NCI-H1092 (cell line): ENCODE results near the gene GNG14.
A peak's percentile ranks its signal among the peaks of the same experiment; 100 is the strongest.
"Not testable (repeated sequence)": the region's sequence is repeated elsewhere in the genome, so short reads cannot be mapped to it uniquely, and the experiment has no call there.

Source experiments
- DNase-seq: peaks from one replicate; lab custom pipeline; 2025; lab: John Stamatoyannopoulos, UW

Gene GNG14

DNA sequence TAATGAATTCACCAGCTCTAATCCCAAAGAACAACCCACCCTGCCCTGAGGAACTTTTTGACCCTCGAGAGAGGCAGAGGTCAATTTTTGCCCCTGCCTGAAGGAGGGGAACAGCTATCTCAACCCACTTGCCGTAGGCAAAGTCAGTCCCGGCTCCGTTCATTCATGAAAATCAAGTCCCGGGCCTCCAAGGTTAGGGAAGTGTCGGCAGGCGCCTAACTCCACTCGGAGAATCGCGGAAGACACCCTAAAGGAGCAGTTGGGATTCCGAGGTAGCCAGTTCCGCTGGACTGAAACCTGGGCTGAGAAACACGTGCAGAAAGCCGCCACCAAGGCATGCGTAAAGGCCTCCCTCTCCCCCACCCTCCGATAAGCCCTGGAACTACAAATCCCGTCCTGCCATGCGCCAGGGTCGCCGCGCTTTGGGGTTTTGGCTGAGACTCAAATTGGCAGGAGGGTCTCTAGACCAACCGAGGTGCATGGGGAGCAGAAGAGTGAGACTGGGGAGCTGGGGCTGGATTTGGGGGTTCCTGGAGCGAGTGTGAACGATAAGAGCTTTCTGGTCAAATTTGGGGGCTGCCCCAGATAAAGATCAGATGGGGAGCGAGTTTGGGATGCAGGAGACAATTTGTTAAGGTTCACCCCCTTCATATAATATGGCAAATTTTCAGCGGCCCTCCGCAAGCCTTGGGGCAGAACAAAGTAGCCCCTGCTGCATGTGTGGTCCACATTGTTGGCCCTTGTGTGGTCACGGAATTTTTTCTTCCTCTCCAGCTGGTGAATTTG, 36.0 kb downstream of the GNG14 start, which contains the start of gene TNPO2:
TSS of gene TNPO2 (minus strand) at position 292 of the 786 bp plus-strand sequence. CDS start 2,955 bp downstream, outside the sequence.
- peak; percentile 60 for DNase-seq

DNA sequence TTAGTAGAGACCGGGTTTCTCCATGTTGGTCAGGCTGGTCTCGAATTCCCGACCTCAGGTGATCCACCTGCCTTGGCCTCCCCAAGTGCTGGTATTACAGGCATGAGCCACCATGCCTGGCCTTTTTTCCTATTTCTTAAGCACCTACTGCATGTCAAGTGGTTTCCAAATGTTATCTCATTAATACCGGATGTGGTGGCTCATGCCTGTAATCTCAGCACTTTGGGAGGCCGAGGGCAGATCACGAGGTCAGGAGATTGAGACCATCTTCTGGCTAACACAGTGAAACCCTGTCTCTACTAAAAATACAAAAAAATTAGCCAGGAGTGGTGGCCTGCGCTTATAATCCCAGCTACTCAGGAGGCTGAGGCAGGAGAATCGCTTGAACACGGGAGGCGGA, 37.8 kb downstream of the GNG14 start:
- not testable (repeated sequence) for DNase-seq

DNA sequence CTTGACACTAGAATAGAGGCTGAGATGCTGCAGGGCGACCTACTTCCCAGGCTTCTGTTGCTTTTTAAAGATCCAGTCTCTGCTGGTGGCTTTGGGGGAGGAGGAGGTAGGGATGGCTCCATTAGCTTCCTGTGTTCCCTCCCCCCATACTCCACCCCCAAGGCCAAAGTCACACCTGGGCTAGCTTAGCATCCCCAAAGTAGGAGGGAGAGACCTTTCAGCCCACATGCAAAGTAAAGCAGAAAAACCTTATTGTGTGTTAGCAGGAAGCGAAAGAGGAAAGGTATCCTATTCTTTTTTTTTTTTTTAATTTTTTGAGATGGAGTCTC, 39.2 kb downstream of the GNG14 start:
- no peak for DNase-seq

DNA sequence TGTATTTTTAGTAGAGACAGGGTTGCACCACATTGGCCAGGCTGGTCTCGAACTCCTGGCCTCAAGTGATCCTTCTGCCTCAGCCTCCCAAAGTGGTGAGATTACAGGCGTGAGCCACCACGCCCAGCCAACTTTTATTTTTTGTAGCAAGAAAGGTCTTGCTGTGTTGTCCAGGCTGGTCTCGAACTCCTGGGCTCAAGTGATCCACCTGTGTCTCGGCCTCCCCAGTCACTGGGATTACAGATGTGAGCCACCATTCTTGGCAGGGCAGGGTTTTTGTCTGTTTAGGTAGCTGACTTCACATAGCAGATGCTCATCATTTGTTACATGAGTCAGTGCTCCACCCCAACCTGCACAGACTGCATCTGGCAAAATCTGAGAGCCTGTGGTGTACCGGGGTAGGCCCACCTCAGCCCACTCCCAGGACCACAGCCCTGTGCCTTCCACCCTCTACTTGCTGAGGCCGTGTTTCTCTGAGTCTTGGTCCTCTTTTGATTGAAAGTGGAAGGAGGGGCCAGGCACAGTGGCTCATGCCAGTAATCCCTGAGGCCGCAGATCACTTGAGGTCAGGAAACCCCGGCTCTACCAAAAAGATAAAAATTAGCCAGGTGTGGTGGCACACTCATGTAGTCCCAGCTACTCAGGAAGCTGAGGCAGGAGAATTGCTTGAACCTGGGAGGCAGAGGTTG, 40.1 kb downstream of the GNG14 start:
- DNase-seq, result no peak

DNA sequence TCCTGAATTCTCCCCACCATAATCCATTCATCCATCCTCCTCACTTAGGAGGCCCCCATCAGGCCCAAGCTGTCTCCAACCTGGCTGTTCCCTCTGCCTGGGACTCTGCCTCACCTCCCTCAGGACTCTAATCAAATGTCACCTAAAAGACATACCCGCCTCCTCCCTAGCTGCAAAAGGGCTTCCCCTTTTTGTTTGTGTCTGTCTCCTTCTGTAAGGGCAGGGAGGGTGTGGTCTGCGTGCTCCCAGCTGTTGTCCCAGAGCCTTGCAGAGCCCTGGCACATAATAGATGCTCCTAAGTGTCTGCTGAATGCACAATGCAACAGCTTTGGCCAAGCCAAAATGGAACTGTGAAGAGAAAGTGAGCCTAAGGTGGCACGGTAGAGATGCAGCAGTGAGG, 42.3 kb downstream of the GNG14 start:
- DNase-seq, result no peak

DNA sequence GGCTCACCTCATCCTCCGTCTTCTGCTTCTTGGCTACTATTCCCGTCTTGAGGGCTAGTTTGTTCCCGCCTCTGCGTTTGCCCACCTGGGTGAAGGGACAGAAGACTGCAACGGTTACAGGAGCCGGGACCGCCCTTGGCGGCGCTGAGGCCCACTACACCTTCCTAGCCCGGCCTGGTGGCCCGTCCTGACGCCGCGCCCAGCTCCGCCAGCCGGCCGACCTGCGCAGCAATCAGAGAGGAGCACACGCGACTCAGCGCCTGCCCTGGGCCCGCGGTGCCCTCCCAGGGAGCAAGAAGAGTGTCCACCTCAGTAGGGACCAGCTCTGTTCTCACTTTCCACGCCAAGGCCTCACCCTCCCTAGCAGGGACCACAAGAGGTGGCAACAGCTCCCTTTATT, 43.5 kb downstream of the GNG14 start:
- no peak for DNase-seq

DNA sequence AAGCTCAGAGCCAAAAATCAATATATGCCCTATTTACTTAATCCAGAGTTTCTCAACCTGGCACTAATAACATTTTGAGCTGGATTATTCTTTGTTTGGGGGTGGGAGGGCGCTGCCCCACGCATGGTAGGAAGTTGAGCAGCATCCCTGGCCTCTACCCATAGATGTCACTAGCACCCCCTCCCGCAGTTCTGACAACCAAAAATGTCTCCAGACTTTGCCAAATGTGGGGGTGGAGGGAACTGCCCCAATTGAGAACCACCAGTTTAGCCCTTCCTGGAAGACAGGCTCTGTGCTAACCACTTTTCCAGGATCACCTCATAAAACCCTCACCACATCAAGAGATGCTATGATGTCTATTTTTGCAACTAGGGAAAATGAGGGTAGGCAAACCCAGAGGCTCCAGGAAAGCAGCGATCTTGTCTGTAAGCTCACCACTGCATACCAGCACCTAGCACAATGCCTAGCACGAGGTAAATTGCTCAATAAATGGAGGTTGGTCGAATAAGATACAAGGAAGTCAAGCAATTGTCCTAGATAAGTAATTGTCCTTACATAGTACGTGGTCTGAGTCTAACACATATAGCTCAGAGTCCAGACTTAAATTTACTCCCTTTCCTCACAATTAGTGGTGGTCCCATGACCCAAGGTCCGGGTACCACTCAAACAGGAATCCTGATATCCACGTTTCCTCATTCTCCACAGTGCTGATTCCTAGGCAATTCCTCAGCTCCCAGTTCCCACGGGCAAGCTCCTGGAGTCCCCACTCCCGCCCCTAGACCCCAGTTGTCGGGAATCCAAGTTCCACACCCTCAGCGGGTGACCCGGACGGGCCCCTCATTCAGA, 45.8 kb downstream of the GNG14 start:
- DNase-seq, result no peak

DNA sequence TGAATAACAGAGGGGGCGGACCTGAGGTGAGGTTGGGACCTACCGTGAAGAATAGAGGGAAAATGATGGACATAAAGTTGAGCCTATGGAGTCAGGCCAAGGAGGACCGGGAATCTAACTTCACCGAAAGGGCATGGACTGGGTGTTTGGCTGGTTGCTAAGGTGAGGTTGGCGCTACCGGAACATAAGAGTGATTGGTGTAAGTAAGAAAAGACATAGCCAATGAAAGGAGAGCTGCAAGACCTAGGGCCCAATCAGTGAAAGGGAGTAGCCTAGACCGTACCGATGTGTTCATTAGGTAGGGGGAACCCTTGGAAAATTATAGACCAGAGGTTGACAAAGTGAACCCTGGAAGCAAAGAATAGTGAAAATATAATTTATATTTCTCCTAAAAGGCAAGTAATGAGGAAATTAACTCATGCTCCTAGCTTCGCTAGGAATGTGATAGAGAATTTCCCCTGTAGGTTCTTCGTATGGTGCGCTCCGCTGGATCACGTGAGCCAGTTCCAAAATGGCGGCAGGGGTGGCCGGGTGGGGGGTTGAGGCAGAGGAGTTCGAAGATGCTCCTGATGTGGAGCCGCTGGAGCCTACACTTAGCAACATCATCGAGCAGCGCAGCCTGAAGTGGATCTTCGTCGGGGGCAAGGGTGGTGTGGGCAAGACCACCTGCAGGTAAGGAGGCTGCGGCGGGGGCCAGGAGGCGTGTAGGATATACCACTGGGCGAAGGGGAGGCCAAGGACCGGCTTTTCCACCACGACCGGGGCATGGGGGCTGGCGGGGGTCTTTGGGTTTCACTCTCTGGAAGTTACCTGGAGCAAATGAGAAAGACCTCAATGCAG, 49.4 kb downstream of the GNG14 start, which contains the start of gene GET3:
TSS of gene GET3 (plus strand) at position 503 of the 840 bp plus-strand sequence. CDS start at position 512, 9 bp downstream.
- peak; percentile 99 for DNase-seq

DNA sequence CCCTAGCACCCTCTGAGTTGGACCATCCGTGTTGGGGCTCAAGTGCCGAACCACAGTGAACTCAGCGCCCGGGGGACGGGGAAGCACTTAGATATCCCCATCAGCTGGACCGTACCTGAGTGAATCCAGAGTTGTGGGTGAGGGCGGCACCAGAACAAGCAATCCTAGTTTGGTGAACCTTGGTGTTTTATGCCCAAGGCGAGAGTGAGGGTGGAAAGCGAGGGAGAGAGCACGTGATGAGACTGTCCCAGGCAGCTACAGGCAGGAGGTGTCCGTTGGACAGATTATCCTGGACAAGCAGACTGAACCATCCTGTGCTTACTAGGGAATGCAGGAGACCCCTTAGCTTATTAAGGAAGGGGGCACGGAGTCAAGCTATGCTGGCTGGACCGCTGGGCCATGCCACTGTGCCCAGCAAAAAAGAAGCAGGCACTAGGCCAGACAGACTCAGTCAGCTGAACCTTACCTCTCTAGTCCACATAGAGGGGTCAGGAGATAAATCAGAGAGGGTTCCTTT, 50.1 kb downstream of the GNG14 start:
- DNase-seq, result no peak
